ENCODE data around the gene FOXL1. TPM values are rescaled to one million over a fixed set of nuclear protein-coding genes. Genes with fewer than 3 reads are reported as not detected.

Gene FOXL1
- total RNA-seq, 2 experiments from 2014 or later = not detected

GRCh38 chr16:86533076-86533475, 45.3 kb upstream of the FOXL1 start:
- H3K9me3 Mint-ChIP-seq = no peaks in the 10 kb centered on the region
- no peak overlapping the region for H3K27ac Mint-ChIP-seq

GRCh38 chr16:86533767-86534351, 44.5 kb upstream of the FOXL1 start:
- no peaks in the 10 kb centered on the region for H3K4me1 ChIP-seq (ENCODE audit: insufficient read depth, low read length)
- ChIA-PET CTCF (no interaction called here), POLR2A (no interaction called here)
- H3K4me3 ChIP-seq (ENCODE audit: low read length) = no peak overlapping the region
- Mint-ChIP-seq H3K27ac (no peak overlapping the region), H3K27me3 (no peaks in the 10 kb centered on the region), H3K9me3 (no peaks in the 10 kb centered on the region), H3K4me1 (ENCODE audit: low read depth) (no peaks in the 10 kb centered on the region), H3K36me3 (ENCODE audit: low read depth) (peaks cover 62% of the 10 kb centered on the region), H3K4me3 (no peak overlapping the region)
- H3K27me3 ChIP-seq (ENCODE audit: control insufficient read depth in 1 of 2, insufficient read depth in 2 of 2, low read length in 2 of 2) = no peaks in the 10 kb centered on the region
- TF ChIP-seq CTCF (IDR thresholded peaks at IDR 0.05) = no peak
- no peaks in the 10 kb centered on the region for H3K9me3 ChIP-seq (ENCODE audit: control insufficient read depth in 1 of 2, insufficient read depth in 1 of 2, low read length in 2 of 2)
- peaks cover 21% of the 10 kb centered on the region for H3K36me3 ChIP-seq (ENCODE audit: insufficient read depth, low read length)
- ATAC-seq (ENCODE audit: poor library complexity) (no peak), DNase-seq (no peak)
- no peak overlapping the region for H3K27ac ChIP-seq (ENCODE audit: low read depth in 1 of 2, low read length in 2 of 2)
- intact Hi-C loops (cut with DNase I, micrococcal nuclease) = no loop called here

More at GRCh38 chr16:86533076-86533475, 45.3 kb upstream of the FOXL1 start:
- no peaks in the 10 kb centered on the region for H3K27me3 ChIP-seq (ENCODE audit: control insufficient read depth in 1 of 2, insufficient read depth in 2 of 2, low read length in 2 of 2)
- CTCF ChIA-PET = no interaction called here
- no peaks in the 10 kb centered on the region for H3K27me3 Mint-ChIP-seq
- DNase-seq (no peak), ATAC-seq (ENCODE audit: poor library complexity) (no peak)
- intact Hi-C loops (cut with DNase I, micrococcal nuclease) = no loop called here
- H3K4me3 ChIP-seq (ENCODE audit: low read length) = no peak overlapping the region
- H3K9me3 ChIP-seq (ENCODE audit: control insufficient read depth in 1 of 2, insufficient read depth in 1 of 2, low read length in 2 of 2) = peaks cover 0 to 8% of the 10 kb centered on the region in 2 experiments
- H3K4me3 Mint-ChIP-seq = no peak overlapping the region
- no peak for TF ChIP-seq CTCF (IDR thresholded peaks at IDR 0.05)
- peaks cover 54% of the 10 kb centered on the region for H3K36me3 Mint-ChIP-seq (ENCODE audit: low read depth)
- no peaks in the 10 kb centered on the region for H3K4me1 ChIP-seq (ENCODE audit: insufficient read depth, low read length)
- H3K4me1 Mint-ChIP-seq (ENCODE audit: low read depth) = no peaks in the 10 kb centered on the region
- peaks cover 14% of the 10 kb centered on the region for H3K36me3 ChIP-seq (ENCODE audit: insufficient read depth, low read length)
- POLR2A ChIA-PET = no interaction called here
- H3K27ac ChIP-seq (ENCODE audit: low read depth in 1 of 2, low read length in 2 of 2) = no peak overlapping the region

- Histone ChIP-seq H3K4me3 (ENCODE audit: low read length) (no peak overlapping the region), H3K27ac (ENCODE audit: low read depth in 1 of 2, low read length in 2 of 2) (no peak overlapping the region), H3K4me1 (ENCODE audit: insufficient read depth, low read length) (no peaks in the 10 kb centered on the region), H3K36me3 (ENCODE audit: insufficient read depth, low read length) (peaks cover 32% of the 10 kb centered on the region), H3K27me3 (ENCODE audit: control insufficient read depth in 1 of 2, insufficient read depth in 2 of 2, low read length in 2 of 2) (no peaks in the 10 kb centered on the region), H3K9me3 (ENCODE audit: control insufficient read depth in 1 of 2, insufficient read depth in 1 of 2, low read length in 2 of 2) (no peaks in the 10 kb centered on the region)
- no peak overlapping the region for H3K4me3 Mint-ChIP-seq
- peaks cover 70% of the 10 kb centered on the region for H3K36me3 Mint-ChIP-seq (ENCODE audit: low read depth)
- DNase-seq (no peak), ATAC-seq (ENCODE audit: poor library complexity) (no peak)
- H3K27ac Mint-ChIP-seq = no peak overlapping the region
- no peak for TF ChIP-seq CTCF (IDR thresholded peaks at IDR 0.05)
- ChIA-PET CTCF (no interaction called here), POLR2A (no interaction called here)
- H3K9me3 Mint-ChIP-seq = no peaks in the 10 kb centered on the region
- no peaks in the 10 kb centered on the region for H3K4me1 Mint-ChIP-seq (ENCODE audit: low read depth)
- no peaks in the 10 kb centered on the region for H3K27me3 Mint-ChIP-seq
- intact Hi-C loops (cut with DNase I, micrococcal nuclease) = no loop called here
Measured at GRCh38 chr16:86534779-86535615, 43.4 kb upstream of the FOXL1 start.
